ENCODE measurements around the gene C16orf87.

Gene C16orf87

GRCh38 chr16:46832757-46833459 is 1.9 kb upstream of the C16orf87 start:
- Mint-ChIP-seq H3K4me1 (peaks cover 17 to 56% of the 10 kb centered on the region in 2 donors), H3K9me3 (no peaks in the 10 kb centered on the region), H3K36me3 (peaks cover 5 to 8% of the 10 kb centered on the region in 2 donors), H3K27ac (no peak overlapping the region), H3K4me3 (no peak overlapping the region), H3K27me3 (no peaks in the 10 kb centered on the region)
- DNase-seq (no peak), ATAC-seq (replicated peaks) (no peak)

- peaks cover 20 to 63% of the 10 kb centered on the region in 2 donors for H3K4me1 Mint-ChIP-seq
- peak overlapping the region; percentile 92 to 94 for H3K4me3 Mint-ChIP-seq
- DNase-seq, result no peak
- no peaks in the 10 kb centered on the region for H3K27me3 Mint-ChIP-seq
- peak; percentile 31 to 33 for ATAC-seq (replicated peaks)
- no peaks in the 10 kb centered on the region for H3K9me3 Mint-ChIP-seq
- peaks cover 5 to 8% of the 10 kb centered on the region in 2 donors for H3K36me3 Mint-ChIP-seq
- H3K27ac Mint-ChIP-seq, result peak overlapping the region; percentile 92
Measured at GRCh38 chr16:46830417-46830901, 521 bp downstream of the C16orf87 start.

- no peak for ATAC-seq (replicated peaks)
- H3K9me3 Mint-ChIP-seq, result peaks cover 0 to 2% of the 10 kb centered on the region in 2 donors
- H3K27me3 Mint-ChIP-seq, result no peaks in the 10 kb centered on the region
- H3K4me1 Mint-ChIP-seq, result peaks cover 15 to 55% of the 10 kb centered on the region in 2 donors
- peak overlapping the region; percentile 51 to 63 for H3K4me3 Mint-ChIP-seq
- peaks cover 9 to 10% of the 10 kb centered on the region in 2 donors for H3K36me3 Mint-ChIP-seq
- peak overlapping the region; percentile 69 for H3K27ac Mint-ChIP-seq
- no peak for DNase-seq
Measured at GRCh38 chr16:46828943-46829342, 2.0 kb downstream of the C16orf87 start.

- Mint-ChIP-seq H3K9me3 (peaks cover 0 to 2% of the 10 kb centered on the region in 2 donors), H3K4me3 (no peak overlapping the region), H3K36me3 (peaks cover 13 to 15% of the 10 kb centered on the region in 2 donors), H3K27me3 (no peaks in the 10 kb centered on the region), H3K4me1 (peaks cover 17 to 49% of the 10 kb centered on the region in 2 donors), H3K27ac (no peak overlapping the region)
- DNase-seq (no peak), ATAC-seq (replicated peaks) (no peak)
Measured at GRCh38 chr16:46828292-46828691, 2.7 kb downstream of the C16orf87 start.

GRCh38 chr16:46826631-46827030 is 4.3 kb downstream of the C16orf87 start:
- no peaks in the 10 kb centered on the region for H3K27me3 Mint-ChIP-seq
- DNase-seq (no peak), ATAC-seq (replicated peaks) (no peak)
- H3K27ac Mint-ChIP-seq, result no peak overlapping the region
- H3K9me3 Mint-ChIP-seq, result peaks cover 0 to 2% of the 10 kb centered on the region in 2 donors
- H3K4me3 Mint-ChIP-seq, result no peak overlapping the region
- peaks cover 15 to 45% of the 10 kb centered on the region in 2 donors for H3K4me1 Mint-ChIP-seq
- peaks cover 13 to 15% of the 10 kb centered on the region in 2 donors for H3K36me3 Mint-ChIP-seq

- DNase-seq (no peak), ATAC-seq (replicated peaks) (peak; percentile 68 to 85)
- Mint-ChIP-seq H3K9me3 (peaks cover 0 to 2% of the 10 kb centered on the region in 2 donors), H3K27me3 (no peaks in the 10 kb centered on the region), H3K4me1 (peaks cover 11 to 22% of the 10 kb centered on the region in 2 donors), H3K4me3 (no peak overlapping the region), H3K27ac (no peak overlapping the region), H3K36me3 (peaks cover 11 to 17% of the 10 kb centered on the region in 2 donors)
Measured at GRCh38 chr16:46822270-46822669, 8.7 kb downstream of the C16orf87 start.

GRCh38 chr16:46817961-46818360 is 13.0 kb downstream of the C16orf87 start:
- Mint-ChIP-seq H3K36me3 (peaks cover 37 to 46% of the 10 kb centered on the region in 2 donors), H3K4me3 (no peak overlapping the region), H3K27ac (no peak overlapping the region), H3K27me3 (no peaks in the 10 kb centered on the region), H3K9me3 (peaks cover 0 to 7% of the 10 kb centered on the region in 2 donors), H3K4me1 (peaks cover 19 to 30% of the 10 kb centered on the region in 2 donors)
- no peak for DNase-seq
- ATAC-seq (replicated peaks), result no peak

GRCh38 chr16:46814790-46815189 is 16.2 kb downstream of the C16orf87 start:
- Mint-ChIP-seq H3K27me3 (no peaks in the 10 kb centered on the region), H3K9me3 (peaks cover 0 to 7% of the 10 kb centered on the region in 2 donors), H3K27ac (no peak overlapping the region), H3K4me1 (peaks cover 25 to 36% of the 10 kb centered on the region in 2 donors), H3K4me3 (no peak overlapping the region), H3K36me3 (peaks cover 41 to 51% of the 10 kb centered on the region in 2 donors)
- no peak for ATAC-seq (replicated peaks)
- no peak for DNase-seq

GRCh38 chr16:46813611-46814010 is 17.4 kb downstream of the C16orf87 start:
- Mint-ChIP-seq H3K4me3 (no peak overlapping the region), H3K36me3 (peaks cover 38 to 46% of the 10 kb centered on the region in 2 donors), H3K9me3 (peaks cover 0 to 7% of the 10 kb centered on the region in 2 donors), H3K27ac (no peak overlapping the region), H3K4me1 (peaks cover 23 to 29% of the 10 kb centered on the region in 2 donors), H3K27me3 (no peaks in the 10 kb centered on the region)
- no peak for DNase-seq
- ATAC-seq (replicated peaks), result no peak

- peaks cover 38 to 47% of the 10 kb centered on the region in 2 donors for H3K36me3 Mint-ChIP-seq
- no peaks in the 10 kb centered on the region for H3K27me3 Mint-ChIP-seq
- no peak overlapping the region for H3K27ac Mint-ChIP-seq
- no peak for DNase-seq
- H3K4me3 Mint-ChIP-seq, result no peak overlapping the region
- peaks cover 0 to 7% of the 10 kb centered on the region in 2 donors for H3K9me3 Mint-ChIP-seq
- H3K4me1 Mint-ChIP-seq, result peaks cover 23 to 32% of the 10 kb centered on the region in 2 donors
- ATAC-seq (replicated peaks), result peak in 1 of 2 donors; percentile 48
Measured at GRCh38 chr16:46812781-46813540, 18.0 kb downstream of the C16orf87 start.

- Mint-ChIP-seq H3K27ac (no peak overlapping the region), H3K36me3 (peaks cover 37 to 46% of the 10 kb centered on the region in 2 donors), H3K9me3 (peaks cover 0 to 7% of the 10 kb centered on the region in 2 donors), H3K4me3 (no peak overlapping the region), H3K27me3 (no peaks in the 10 kb centered on the region), H3K4me1 (peaks cover 19 to 35% of the 10 kb centered on the region in 2 donors)
- no peak for ATAC-seq (replicated peaks)
- DNase-seq, result no peak
Measured at GRCh38 chr16:46811682-46812081, 19.3 kb downstream of the C16orf87 start.

GRCh38 chr16:46808997-46809396 is 22.0 kb downstream of the C16orf87 start:
- Mint-ChIP-seq H3K4me3 (no peak overlapping the region), H3K36me3 (peaks cover 25 to 27% of the 10 kb centered on the region in 2 donors), H3K27me3 (no peaks in the 10 kb centered on the region), H3K9me3 (peaks cover 0 to 2% of the 10 kb centered on the region in 2 donors), H3K4me1 (peaks cover 15 to 25% of the 10 kb centered on the region in 2 donors), H3K27ac (no peak overlapping the region)
- ATAC-seq (replicated peaks) (peak; percentile 82 to 85), DNase-seq (no peak)

GRCh38 chr16:46807336-46807735 is 23.6 kb downstream of the C16orf87 start:
- ATAC-seq (replicated peaks), result no peak

GRCh38 chr16:46803373-46803772 is 27.6 kb downstream of the C16orf87 start:
- Mint-ChIP-seq H3K9me3 (no peaks in the 10 kb centered on the region), H3K4me1 (peaks cover 10 to 22% of the 10 kb centered on the region in 2 donors), H3K27me3 (no peaks in the 10 kb centered on the region), H3K36me3 (peaks cover 24 to 28% of the 10 kb centered on the region in 2 donors), H3K4me3 (no peak overlapping the region), H3K27ac (peak overlapping the region; percentile 14)
- no peak for DNase-seq
- ATAC-seq (replicated peaks), result no peak

More at GRCh38 chr16:46807336-46807735, 23.6 kb downstream of the C16orf87 start:
- Mint-ChIP-seq H3K27me3 (no peaks in the 10 kb centered on the region), H3K27ac (no peak overlapping the region), H3K4me3 (no peak overlapping the region), H3K9me3 (no peaks in the 10 kb centered on the region), H3K4me1 (peaks cover 7 to 17% of the 10 kb centered on the region in 2 donors), H3K36me3 (peaks cover 23 to 27% of the 10 kb centered on the region in 2 donors)
- DNase-seq, result no peak
